Thoracic aorta (tissue), 2 donors: ENCODE measurements around the gene WFDC1. TPM values are rescaled to one million over a fixed set of nuclear protein-coding genes. Genes with fewer than 3 reads are reported as not detected.

Experiments used
- ATAC-seq: fragments of 150-250 bp; one replicate; pipeline ENCODE4 v1.8.0; 2017; ENCODE audit warnings: low read depth; ENCODE audit not compliant: insufficient number of reproducible peaks, low FRiP score
- DNase-seq: peaks from one replicate; pipeline ENCODE4 v3.0.0-alpha.2; 2020; ENCODE audit warnings: low spot score
- H3K27ac ChIP-seq, 2 donors: fragments of 200-600 bp; sonication (generic); 1 replicate in 1 of 2; 2 replicates in 1 of 2; pipeline ENCODE4 v1.5.1; 2016; ENCODE audit warnings: mild to moderate bottlenecking in 2 of 2, moderate library complexity in 2 of 2
- H3K27me3 ChIP-seq: fragments of 200-600 bp; sonication (generic); replicated peaks from 2 replicates; pipeline ENCODE4 v1.6.0; 2016; ENCODE audit warnings: mild to moderate bottlenecking; ENCODE audit not compliant: insufficient read depth
- H3K36me3 ChIP-seq: fragments of 200-600 bp; sonication (generic); one replicate; pipeline ENCODE4 v1.5.1; 2016
- H3K4me1 ChIP-seq, 2 donors: fragments of 200-600 bp; sonication (generic); 1 replicate in 1 of 2; 2 replicates in 1 of 2; pipeline versions ENCODE4 v1.5.1 to v1.6.0; 2016; ENCODE audit warnings: low read depth in 2 of 2, mild to moderate bottlenecking in 1 of 2; ENCODE audit not compliant: control insufficient read depth in 1 of 2
- H3K4me3 ChIP-seq: fragments of 200-600 bp; sonication (generic); 2 replicates; pipeline ENCODE4 v1.5.1; 2016; ENCODE audit warnings: mild to moderate bottlenecking
- H3K9me3 ChIP-seq: fragments of 200-600 bp; sonication (generic); 2 replicates; pipeline ENCODE4 v1.5.1; 2016
- CTCF ChIP-seq: fragments of 200-600 bp; sonication (generic); IDR thresholded peaks from one replicate; pipeline ENCODE4 v1.5.1; 2019; ENCODE audit warnings: antibody characterized with exemption
- total RNA-seq, 2 donors: library from RNA; depleted of rRNA; stranded (reverse); fragments of >200 nt; gene quantifications; one replicate each; pipeline versions ENCODE4 v1.1.0 to v1.2.3, GENCODE V29; 2016

The WFDC1 gene
- total RNA-seq, 2 donors from 2014 or later = 4.6 to 203 TPM

- no peak overlapping the region for H3K4me3 ChIP-seq
- H3K9me3 ChIP-seq = no peaks in the 10 kb centered on the region
- H3K27ac ChIP-seq = no peak overlapping the region
- H3K4me1 ChIP-seq = no peaks in the 10 kb centered on the region
- no peaks in the 10 kb centered on the region for H3K36me3 ChIP-seq
- ATAC-seq (no peak), DNase-seq (no peak)
- H3K27me3 ChIP-seq = no peaks in the 10 kb centered on the region
- TF ChIP-seq CTCF = no peak
Measured at GRCh38 chr16:84349862-84350684, 55.4 kb downstream of the WFDC1 start.

GRCh38 chr16:84350685-84351400 is 56.2 kb downstream of the WFDC1 start:
- Histone ChIP-seq H3K27ac (no peak overlapping the region), H3K27me3 (no peaks in the 10 kb centered on the region), H3K4me1 (no peaks in the 10 kb centered on the region), H3K9me3 (no peaks in the 10 kb centered on the region), H3K36me3 (no peaks in the 10 kb centered on the region), H3K4me3 (no peak overlapping the region)
- ATAC-seq (no peak), DNase-seq (no peak)
- no peak for TF ChIP-seq CTCF

GRCh38 chr16:84351630-84352029 is 57.0 kb downstream of the WFDC1 start:
- no peak for TF ChIP-seq CTCF
- DNase-seq (no peak), ATAC-seq (no peak)
- Histone ChIP-seq H3K4me3 (no peak overlapping the region), H3K9me3 (no peaks in the 10 kb centered on the region), H3K4me1 (no peaks in the 10 kb centered on the region), H3K27ac (no peak overlapping the region), H3K36me3 (no peaks in the 10 kb centered on the region), H3K27me3 (no peaks in the 10 kb centered on the region)

GRCh38 chr16:84354306-84354705 is 59.6 kb downstream of the WFDC1 start:
- TF ChIP-seq CTCF = no peak
- Histone ChIP-seq H3K4me1 (no peaks in the 10 kb centered on the region), H3K9me3 (no peaks in the 10 kb centered on the region), H3K4me3 (no peak overlapping the region), H3K36me3 (no peaks in the 10 kb centered on the region), H3K27me3 (no peaks in the 10 kb centered on the region), H3K27ac (no peak overlapping the region)
- DNase-seq = no peak
- ATAC-seq = no peak

- Histone ChIP-seq H3K9me3 (no peaks in the 10 kb centered on the region), H3K27me3 (no peaks in the 10 kb centered on the region), H3K4me3 (no peak overlapping the region), H3K36me3 (no peaks in the 10 kb centered on the region), H3K4me1 (no peaks in the 10 kb centered on the region), H3K27ac (no peak overlapping the region)
- ATAC-seq (no peak), DNase-seq (no peak)
- TF ChIP-seq CTCF = no peak
Measured at GRCh38 chr16:84355149-84355548, 60.5 kb downstream of the WFDC1 start.
